HepG2 (cell line): ENCODE measurements around the gene IFT43.

Source experiments
- ATF1 ChIP-seq: IDR thresholded peaks from 2 replicates; pipeline ENCODE4 v1.6.1; 2016; ENCODE audit warnings: mild to moderate bottlenecking, control low read depth
- ELF1 ChIP-seq: sonication (generic); formaldehyde crosslinking; IDR thresholded peaks from 2 replicates; pipeline ENCODE4 v1.4.0; 2020; ENCODE audit warnings: missing genetic modification reagents
- ELF4 ChIP-seq: sonication (generic); formaldehyde crosslinking; IDR thresholded peaks from 2 replicates; pipeline ENCODE4 v1.5.0; 2020; ENCODE audit warnings: missing genetic modification reagents, mild to moderate bottlenecking, moderate library complexity, borderline replicate concordance
- FOXC1 ChIP-seq: sonication (generic); formaldehyde crosslinking; IDR thresholded peaks from 2 replicates; pipeline ENCODE4 v1.8.0; 2022; ENCODE audit warnings: mild to moderate bottlenecking, missing genetic modification reagents, borderline replicate concordance
- GABPB1 ChIP-seq: IDR thresholded peaks from 2 replicates; pipeline ENCODE4 v1.6.1; 2016; ENCODE audit warnings: mild to moderate bottlenecking, missing genetic modification reagents, moderate library complexity, missing compliant biosample characterization
- HOXA7 ChIP-seq: sonication (generic); formaldehyde crosslinking; IDR thresholded peaks from 2 replicates; pipeline ENCODE4 v1.8.1; 2022; ENCODE audit warnings: mild to moderate bottlenecking, missing genetic modification reagents, moderate library complexity
- RBM22 ChIP-seq: fragments of 200-400 bp; formaldehyde crosslinking; optimal IDR thresholded peaks from 2 replicates; pipeline ENCODE3; 2017; ENCODE audit warnings: mild to moderate bottlenecking, low read length, moderate library complexity
- TCF12 ChIP-seq, 2 experiments: fragments of 450-650 bp in 1 of 2; sonication (generic) in 1 of 2; formaldehyde crosslinking in 1 of 2; IDR thresholded peaks; 2 replicates each; pipeline versions ENCODE4 v1.6.1 to v1.8.0; 2017 to 2022; ENCODE audit warnings: antibody characterized with exemption in 1 of 2, mild to moderate bottlenecking in 1 of 2, missing genetic modification reagents in 1 of 2, moderate library complexity in 1 of 2
- ZMYM3 ChIP-seq: sonication (generic); formaldehyde crosslinking; IDR thresholded peaks from 2 replicates; pipeline ENCODE4 v1.5.1; 2020; ENCODE audit warnings: mild to moderate bottlenecking, missing genetic modification reagents
- ZNF780A ChIP-seq: sonication (generic); formaldehyde crosslinking; IDR thresholded peaks from 2 replicates; pipeline ENCODE4 v1.8.0; 2022; ENCODE audit warnings: mild to moderate bottlenecking, missing genetic modification reagents, moderate library complexity
- TF ChIP-seq, protein P1 (sequence below): sonication (generic); formaldehyde crosslinking; IDR thresholded peaks from 2 replicates; pipeline ENCODE4 v1.5.0; 2020; ENCODE audit warnings: mild to moderate bottlenecking, missing genetic modification reagents, moderate library complexity
- TF ChIP-seq, protein P2 (sequence below), 2 experiments: IDR thresholded peaks; 2 replicates each; pipeline ENCODE4 v1.6.1; 2011 to 2012; ENCODE audit warnings: low read length in 2 of 2, borderline replicate concordance in 1 of 2, low read depth in 1 of 2, mild to moderate bottlenecking in 1 of 2, moderate library complexity in 1 of 2

DNA sequence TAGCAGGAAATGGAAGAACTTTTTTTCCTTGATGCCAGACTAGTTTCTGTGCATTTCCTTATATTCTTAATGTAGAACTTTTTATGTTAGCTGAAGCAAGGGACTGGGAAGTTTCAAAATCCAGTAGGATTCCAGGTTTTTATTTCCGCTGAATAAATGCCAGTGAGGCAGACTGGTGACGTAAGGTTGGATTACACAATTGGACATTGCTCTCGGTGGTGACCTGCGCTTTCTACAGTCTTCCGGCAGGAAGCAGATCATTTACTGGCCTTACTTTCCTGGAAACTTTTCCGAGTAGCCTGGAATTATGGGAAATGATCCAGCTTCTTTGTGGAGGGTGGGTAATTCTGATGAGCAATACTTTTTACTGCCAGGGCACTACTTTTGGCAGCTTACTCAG is 3.6 kb downstream of the IFT43 start:
- peak; percentile 71 for TF ChIP-seq GABPB1
- TF ChIP-seq HOXA7 (CRISPR knock-in tag), result no peak
- TF ChIP-seq ELF4 (CRISPR knock-in tag), result no peak
- TF ChIP-seq, protein P1, sequence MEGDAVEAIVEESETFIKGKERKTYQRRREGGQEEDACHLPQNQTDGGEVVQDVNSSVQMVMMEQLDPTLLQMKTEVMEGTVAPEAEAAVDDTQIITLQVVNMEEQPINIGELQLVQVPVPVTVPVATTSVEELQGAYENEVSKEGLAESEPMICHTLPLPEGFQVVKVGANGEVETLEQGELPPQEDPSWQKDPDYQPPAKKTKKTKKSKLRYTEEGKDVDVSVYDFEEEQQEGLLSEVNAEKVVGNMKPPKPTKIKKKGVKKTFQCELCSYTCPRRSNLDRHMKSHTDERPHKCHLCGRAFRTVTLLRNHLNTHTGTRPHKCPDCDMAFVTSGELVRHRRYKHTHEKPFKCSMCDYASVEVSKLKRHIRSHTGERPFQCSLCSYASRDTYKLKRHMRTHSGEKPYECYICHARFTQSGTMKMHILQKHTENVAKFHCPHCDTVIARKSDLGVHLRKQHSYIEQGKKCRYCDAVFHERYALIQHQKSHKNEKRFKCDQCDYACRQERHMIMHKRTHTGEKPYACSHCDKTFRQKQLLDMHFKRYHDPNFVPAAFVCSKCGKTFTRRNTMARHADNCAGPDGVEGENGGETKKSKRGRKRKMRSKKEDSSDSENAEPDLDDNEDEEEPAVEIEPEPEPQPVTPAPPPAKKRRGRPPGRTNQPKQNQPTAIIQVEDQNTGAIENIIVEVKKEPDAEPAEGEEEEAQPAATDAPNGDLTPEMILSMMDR (CRISPR knock-in tag), result no peak
- no peak for TF ChIP-seq FOXC1 (CRISPR knock-in tag)
- no peak for TF ChIP-seq TCF12 (IDR thresholded peaks at IDR 0.05)
- no peak for TF ChIP-seq TCF12 (CRISPR knock-in tag; IDR thresholded peaks at IDR 0.05)
- TF ChIP-seq, protein P2, sequence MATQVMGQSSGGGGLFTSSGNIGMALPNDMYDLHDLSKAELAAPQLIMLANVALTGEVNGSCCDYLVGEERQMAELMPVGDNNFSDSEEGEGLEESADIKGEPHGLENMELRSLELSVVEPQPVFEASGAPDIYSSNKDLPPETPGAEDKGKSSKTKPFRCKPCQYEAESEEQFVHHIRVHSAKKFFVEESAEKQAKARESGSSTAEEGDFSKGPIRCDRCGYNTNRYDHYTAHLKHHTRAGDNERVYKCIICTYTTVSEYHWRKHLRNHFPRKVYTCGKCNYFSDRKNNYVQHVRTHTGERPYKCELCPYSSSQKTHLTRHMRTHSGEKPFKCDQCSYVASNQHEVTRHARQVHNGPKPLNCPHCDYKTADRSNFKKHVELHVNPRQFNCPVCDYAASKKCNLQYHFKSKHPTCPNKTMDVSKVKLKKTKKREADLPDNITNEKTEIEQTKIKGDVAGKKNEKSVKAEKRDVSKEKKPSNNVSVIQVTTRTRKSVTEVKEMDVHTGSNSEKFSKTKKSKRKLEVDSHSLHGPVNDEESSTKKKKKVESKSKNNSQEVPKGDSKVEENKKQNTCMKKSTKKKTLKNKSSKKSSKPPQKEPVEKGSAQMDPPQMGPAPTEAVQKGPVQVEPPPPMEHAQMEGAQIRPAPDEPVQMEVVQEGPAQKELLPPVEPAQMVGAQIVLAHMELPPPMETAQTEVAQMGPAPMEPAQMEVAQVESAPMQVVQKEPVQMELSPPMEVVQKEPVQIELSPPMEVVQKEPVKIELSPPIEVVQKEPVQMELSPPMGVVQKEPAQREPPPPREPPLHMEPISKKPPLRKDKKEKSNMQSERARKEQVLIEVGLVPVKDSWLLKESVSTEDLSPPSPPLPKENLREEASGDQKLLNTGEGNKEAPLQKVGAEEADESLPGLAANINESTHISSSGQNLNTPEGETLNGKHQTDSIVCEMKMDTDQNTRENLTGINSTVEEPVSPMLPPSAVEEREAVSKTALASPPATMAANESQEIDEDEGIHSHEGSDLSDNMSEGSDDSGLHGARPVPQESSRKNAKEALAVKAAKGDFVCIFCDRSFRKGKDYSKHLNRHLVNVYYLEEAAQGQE (IDR thresholded peaks at IDR 0.05; ENCODE audit: borderline replicate concordance in 1 of 2, low read depth in 1 of 2, low read length in 2 of 2), result no peak
- TF ChIP-seq ZNF780A, result no peak
- TF ChIP-seq ELF1 (CRISPR knock-in tag), result peak; percentile 72
- no peak for TF ChIP-seq RBM22
- peak; percentile 64 for TF ChIP-seq ATF1 (CRISPR knock-in tag)
- TF ChIP-seq ZMYM3, result no peak
